Skeletal muscle satellite cell (primary cell): Measurements from ENCODE around the gene YDJC.
A peak's percentile ranks its signal among the peaks of the same experiment; 100 is the strongest.

Experiments
- H3K27me3 ChIP-seq: 2 replicates; pipeline ENCODE4 v1.7.0; 2013; ENCODE audit warnings: low read length; ENCODE audit not compliant: control insufficient read depth, insufficient read depth
- H3K36me3 ChIP-seq: 2 replicates; pipeline ENCODE4 v1.7.0; 2013; ENCODE audit warnings: mild to moderate bottlenecking, control low read depth, low read length; ENCODE audit not compliant: insufficient read depth
- H3K4me1 ChIP-seq: 2 replicates; pipeline ENCODE4 v1.7.0; 2013; ENCODE audit warnings: low read length; ENCODE audit not compliant: control insufficient read depth, insufficient read depth
- H3K4me2 ChIP-seq: 2 replicates; pipeline ENCODE4 v1.7.0; 2013; ENCODE audit warnings: mild to moderate bottlenecking, low read length
- H3K4me3 ChIP-seq: 2 replicates; pipeline ENCODE4 v1.7.0; 2013; ENCODE audit warnings: low read length
- H3K9ac ChIP-seq: 2 replicates; pipeline ENCODE4 v1.7.0; 2013; ENCODE audit warnings: mild to moderate bottlenecking, low read depth, low read length, moderate library complexity
- H3K9me3 ChIP-seq: replicated peaks from 2 replicates; pipeline ENCODE4 v1.7.0; 2013; ENCODE audit warnings: mild to moderate bottlenecking, control low read depth, low read length

Gene YDJC

DNA sequence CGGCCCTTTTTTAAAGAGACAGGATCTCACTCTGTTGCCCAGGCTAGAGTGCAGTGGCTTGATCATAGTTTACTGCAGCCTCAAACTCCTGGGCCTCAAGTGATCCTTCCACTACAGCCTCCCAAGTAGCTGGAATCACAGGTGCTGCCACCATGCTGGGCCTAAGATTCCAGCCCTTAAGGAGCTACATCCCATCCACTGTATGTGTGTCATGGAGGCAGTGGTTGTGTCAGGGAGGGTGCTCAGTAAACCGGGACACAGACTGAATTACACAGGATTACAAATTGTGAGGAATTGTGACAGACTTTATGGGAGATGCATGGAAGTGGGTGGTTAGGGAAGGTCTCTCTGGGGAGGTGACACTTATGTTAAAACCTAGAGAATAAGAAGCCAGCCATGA is 33.9 kb upstream of the YDJC start:
- Histone ChIP-seq H3K36me3 (no peaks in the 10 kb centered on the region), H3K9me3 (no peaks in the 10 kb centered on the region), H3K4me3 (no peak overlapping the region), H3K27me3 (no peaks in the 10 kb centered on the region), H3K4me2 (no peak overlapping the region), H3K9ac (no peak overlapping the region), H3K4me1 (peaks cover 3% of the 10 kb centered on the region)

DNA sequence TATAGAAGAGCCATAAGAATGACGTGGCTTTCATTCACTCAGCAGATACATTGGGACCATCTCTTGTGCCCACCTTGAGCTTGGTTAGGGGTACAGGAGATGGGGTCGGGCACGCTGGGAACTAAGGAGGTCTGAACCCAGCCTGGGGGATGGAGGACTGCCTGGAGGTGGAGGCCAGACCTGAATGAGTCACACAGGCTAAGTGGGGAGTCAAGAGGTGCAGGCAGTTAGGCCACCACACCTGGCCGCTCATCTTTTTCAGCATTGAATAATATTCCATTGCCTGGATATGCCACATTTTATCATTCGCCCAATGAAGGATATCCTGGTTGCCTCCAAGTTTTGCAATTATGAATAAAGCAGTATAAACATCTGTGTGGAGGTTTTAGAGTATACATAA is 32.2 kb upstream of the YDJC start:
- no peak overlapping the region for H3K4me3 ChIP-seq
- H3K4me2 ChIP-seq, result no peak overlapping the region
- H3K9ac ChIP-seq, result no peak overlapping the region
- no peaks in the 10 kb centered on the region for H3K9me3 ChIP-seq
- H3K4me1 ChIP-seq, result peaks cover 11% of the 10 kb centered on the region
- H3K36me3 ChIP-seq, result no peaks in the 10 kb centered on the region
- H3K27me3 ChIP-seq, result no peaks in the 10 kb centered on the region

DNA sequence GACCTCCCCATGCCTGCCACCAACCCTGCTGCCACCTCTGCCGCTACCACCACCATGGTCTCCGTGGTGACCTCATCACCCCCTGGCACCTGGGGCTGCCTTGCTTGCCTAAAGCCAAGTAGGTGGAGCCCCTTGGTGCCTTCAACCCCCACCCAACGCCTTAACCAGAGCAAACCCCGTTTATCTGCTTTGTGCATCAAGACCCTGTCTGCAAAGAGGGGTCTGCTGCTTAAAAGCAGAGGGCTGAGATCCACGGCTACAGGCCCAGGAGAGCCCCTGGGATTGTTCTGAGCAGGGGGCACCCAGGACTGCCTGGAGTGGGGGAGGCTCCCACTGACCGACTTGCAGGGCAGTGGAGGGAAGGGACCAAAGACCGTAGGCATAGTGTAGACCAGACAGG is 31.1 kb upstream of the YDJC start:
- H3K27me3 ChIP-seq, result no peaks in the 10 kb centered on the region
- no peak overlapping the region for H3K4me3 ChIP-seq
- no peaks in the 10 kb centered on the region for H3K9me3 ChIP-seq
- H3K4me2 ChIP-seq, result no peak overlapping the region
- no peaks in the 10 kb centered on the region for H3K36me3 ChIP-seq
- no peak overlapping the region for H3K9ac ChIP-seq
- peaks cover 11% of the 10 kb centered on the region for H3K4me1 ChIP-seq

DNA sequence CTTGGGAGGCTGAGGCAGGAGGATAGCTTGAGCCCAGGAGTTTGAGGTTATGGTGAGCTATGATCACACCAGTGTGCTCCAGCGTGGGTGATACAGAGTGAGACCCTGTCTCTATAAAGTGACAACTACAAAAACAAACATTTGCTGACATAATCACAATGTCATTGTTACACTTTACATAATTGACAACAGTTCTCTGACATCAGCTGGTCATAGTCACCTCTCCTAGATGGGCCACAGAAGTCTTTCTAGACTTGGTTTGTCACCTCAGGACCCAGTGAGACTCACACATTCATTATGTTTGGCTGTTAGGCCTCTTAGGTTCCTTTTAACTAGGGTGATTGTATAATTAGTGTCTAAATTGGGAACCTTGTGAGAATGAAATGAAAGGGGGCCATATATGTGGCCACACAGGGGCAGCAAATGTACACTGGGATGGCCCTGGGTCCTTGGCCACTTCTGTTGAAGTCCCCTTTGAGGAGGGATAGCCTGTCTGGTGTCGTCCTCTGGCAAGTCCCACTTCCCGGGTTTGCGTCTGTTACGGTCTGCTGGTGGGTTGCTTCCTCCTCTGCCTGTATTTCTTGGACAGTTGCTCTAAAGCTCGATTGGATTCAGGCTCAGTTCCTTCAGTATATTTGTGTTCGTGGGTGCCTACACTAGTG is 30.2 kb upstream of the YDJC start:
- Histone ChIP-seq H3K36me3 (no peaks in the 10 kb centered on the region), H3K9me3 (no peaks in the 10 kb centered on the region), H3K4me1 (peaks cover 8% of the 10 kb centered on the region), H3K4me3 (no peak overlapping the region), H3K27me3 (no peaks in the 10 kb centered on the region), H3K4me2 (no peak overlapping the region), H3K9ac (no peak overlapping the region)

DNA sequence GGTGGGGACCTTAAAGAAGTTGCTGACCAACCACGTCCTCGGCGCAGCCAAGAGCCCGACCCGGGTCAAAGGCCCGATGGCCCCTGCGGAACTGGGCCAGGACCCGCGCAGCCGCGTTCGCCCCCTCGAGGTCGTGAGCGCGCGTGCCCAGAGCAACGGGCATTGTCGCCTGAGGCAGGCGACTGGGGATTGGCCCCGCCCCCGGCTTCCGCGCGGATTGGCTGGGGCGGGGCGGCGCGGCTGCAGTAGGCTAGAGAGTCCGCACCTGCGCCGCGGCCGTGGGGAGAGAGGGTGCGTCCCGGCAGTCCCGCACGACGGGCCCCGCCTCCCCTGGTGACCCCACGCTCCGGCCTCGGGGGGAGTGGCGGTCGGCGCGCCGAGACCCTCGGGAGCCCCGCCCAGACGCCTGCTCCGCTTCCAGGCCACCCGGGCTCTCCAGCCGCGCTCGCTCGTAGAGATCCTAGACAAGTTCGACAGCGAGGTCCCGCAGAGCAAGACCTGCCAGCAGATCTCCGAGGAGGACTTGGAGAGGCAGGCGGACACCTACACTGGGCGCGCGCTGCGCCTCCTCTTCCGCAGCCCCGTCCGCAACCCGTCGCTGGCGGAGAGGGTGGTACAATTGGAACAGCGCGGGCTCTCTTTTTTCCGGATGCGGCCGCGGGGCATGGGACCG is 27.7 kb upstream of the YDJC start:
- H3K4me3 ChIP-seq, result peak overlapping the region; percentile 71
- peaks cover 6% of the 10 kb centered on the region for H3K36me3 ChIP-seq
- H3K9ac ChIP-seq, result no peak overlapping the region
- no peaks in the 10 kb centered on the region for H3K27me3 ChIP-seq
- H3K4me2 ChIP-seq, result peak overlapping the region; percentile 85
- no peaks in the 10 kb centered on the region for H3K9me3 ChIP-seq
- H3K4me1 ChIP-seq, result peaks cover 12% of the 10 kb centered on the region

DNA sequence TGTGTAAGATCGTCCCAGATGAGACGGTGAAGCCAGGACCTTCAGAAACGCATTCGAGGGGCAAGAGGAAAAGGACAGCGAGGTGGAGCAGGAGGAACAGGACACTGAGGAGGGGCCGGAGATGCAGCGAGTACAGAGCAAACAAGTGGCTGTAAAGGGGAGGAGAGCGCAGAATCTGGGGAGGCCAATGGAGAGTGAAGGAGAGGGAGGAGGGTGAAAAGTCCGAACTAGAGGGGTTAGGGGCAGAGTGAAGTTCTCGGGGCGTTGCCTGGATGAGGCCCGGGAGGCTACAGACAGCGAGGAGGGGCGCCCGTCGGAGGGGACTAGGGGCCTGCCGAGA is 27.2 kb upstream of the YDJC start:
- Histone ChIP-seq H3K4me2 (peak overlapping the region; percentile 85), H3K27me3 (no peaks in the 10 kb centered on the region), H3K9ac (no peak overlapping the region), H3K4me3 (peak overlapping the region; percentile 71), H3K9me3 (no peaks in the 10 kb centered on the region), H3K4me1 (peaks cover 12% of the 10 kb centered on the region), H3K36me3 (peaks cover 6% of the 10 kb centered on the region)

DNA sequence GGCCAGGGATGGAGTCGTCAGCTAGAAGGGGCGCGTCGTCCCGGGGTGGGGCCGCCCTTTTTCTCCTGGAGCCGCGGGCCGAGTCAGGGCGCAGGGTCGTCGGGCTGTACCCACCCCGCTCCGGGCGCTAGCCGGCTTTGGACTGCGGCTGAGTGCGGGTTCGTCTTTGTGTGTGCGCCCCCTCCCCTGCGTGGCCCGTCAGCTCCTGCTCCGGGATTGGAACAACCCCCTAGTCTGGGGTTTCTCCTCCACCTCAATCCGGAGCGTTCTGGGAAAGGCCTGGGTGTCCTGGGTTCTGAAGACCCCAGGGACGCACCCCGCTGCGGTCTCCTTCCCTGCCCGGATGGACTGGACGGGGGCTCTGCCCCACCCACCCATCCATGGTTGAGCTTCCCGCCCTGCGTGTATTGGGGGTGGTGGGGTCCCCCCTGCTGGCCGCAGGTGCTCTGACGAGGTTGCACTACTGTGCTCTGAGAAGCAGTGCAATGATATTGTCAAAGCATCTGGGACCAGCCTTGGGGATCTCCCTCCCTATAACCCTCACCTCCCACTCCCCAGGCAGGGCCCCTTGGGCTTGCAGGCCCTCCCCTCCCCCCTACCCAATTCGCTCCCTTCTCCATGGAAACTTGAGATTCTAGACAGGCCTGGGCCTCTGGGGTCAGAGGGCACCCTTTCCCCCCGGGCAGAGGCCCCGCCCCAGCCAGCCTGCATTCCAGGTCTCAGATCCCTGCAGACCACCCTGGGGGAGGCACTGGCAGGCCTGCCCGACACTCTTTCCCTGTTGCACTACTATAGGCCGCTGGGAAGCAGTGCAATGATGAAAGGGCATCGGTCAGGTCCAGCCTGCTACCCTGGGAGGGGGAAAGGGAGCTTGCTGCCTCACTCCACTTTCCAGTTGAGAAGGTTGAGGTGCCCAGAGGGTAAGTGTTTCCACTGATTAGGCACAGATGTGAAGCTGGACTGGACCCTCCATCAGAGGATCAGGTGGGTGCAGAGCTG is 23.0 kb upstream of the YDJC start:
- Histone ChIP-seq H3K4me2 (peak overlapping the region; percentile 96), H3K9ac (peak overlapping the region; percentile 82), H3K9me3 (no peaks in the 10 kb centered on the region), H3K4me3 (peak overlapping the region; percentile 95), H3K36me3 (peaks cover 8% of the 10 kb centered on the region), H3K4me1 (peaks cover 21% of the 10 kb centered on the region), H3K27me3 (no peaks in the 10 kb centered on the region)

DNA sequence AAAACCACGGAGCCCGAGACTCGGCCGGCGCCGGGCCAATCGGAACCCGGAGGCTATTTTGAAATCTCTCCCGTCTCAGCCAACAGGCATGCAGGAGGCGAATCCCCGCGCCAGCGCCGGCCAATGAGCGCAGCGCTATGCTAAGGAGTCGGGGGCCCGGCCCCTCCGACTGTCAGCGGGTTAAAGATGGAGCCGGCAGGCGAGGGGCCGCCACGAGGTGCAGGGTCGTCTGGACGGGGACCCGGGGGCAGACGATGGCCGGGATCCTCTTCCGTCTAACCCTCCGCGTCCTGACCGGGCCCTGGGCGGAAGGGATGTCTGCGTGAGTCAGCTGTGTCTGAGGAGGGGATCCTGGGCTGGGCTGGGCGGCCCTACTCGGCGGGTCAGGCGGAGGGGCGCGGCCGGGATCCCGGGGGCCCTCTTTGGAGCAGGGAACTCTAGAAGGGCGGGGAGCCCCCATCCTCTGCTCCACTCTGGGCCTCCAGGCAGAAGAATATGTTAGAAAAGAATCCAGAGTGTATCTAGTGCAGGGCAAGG is 22.3 kb upstream of the YDJC start:
- Histone ChIP-seq H3K4me1 (peaks cover 15% of the 10 kb centered on the region), H3K9ac (peak overlapping the region; percentile 82), H3K4me3 (peak overlapping the region; percentile 95), H3K9me3 (no peaks in the 10 kb centered on the region), H3K27me3 (no peaks in the 10 kb centered on the region), H3K4me2 (peak overlapping the region; percentile 96), H3K36me3 (peaks cover 11% of the 10 kb centered on the region)

DNA sequence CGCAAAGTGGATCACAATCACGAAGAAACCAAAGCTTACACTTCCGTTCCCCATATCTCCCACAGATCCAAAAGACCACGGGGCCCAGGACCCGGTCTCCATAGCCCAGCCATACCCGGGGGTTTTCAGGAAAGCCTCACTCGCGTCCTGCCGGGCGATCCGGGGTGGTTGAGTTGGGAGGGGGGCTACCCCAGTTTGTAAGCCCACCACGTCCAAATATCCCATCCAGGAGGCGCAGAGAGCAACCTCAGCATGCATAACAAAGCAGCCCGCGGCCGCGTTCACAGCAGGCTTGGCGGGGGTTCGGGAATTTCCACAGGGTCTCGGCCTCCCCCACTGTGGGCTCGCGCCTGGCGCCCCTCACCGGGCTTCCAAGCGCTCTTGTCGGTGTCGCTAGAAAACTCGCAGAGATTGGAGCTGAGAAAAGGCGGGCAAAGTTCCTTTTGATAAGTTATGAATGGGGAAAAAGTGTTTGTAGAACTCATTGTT is 21.7 kb upstream of the YDJC start:
- Histone ChIP-seq H3K4me2 (peak overlapping the region; percentile 96), H3K4me1 (peaks cover 13% of the 10 kb centered on the region), H3K9me3 (no peaks in the 10 kb centered on the region), H3K36me3 (peaks cover 13% of the 10 kb centered on the region), H3K4me3 (peak overlapping the region; percentile 95), H3K27me3 (no peaks in the 10 kb centered on the region), H3K9ac (peak overlapping the region; percentile 82)

DNA sequence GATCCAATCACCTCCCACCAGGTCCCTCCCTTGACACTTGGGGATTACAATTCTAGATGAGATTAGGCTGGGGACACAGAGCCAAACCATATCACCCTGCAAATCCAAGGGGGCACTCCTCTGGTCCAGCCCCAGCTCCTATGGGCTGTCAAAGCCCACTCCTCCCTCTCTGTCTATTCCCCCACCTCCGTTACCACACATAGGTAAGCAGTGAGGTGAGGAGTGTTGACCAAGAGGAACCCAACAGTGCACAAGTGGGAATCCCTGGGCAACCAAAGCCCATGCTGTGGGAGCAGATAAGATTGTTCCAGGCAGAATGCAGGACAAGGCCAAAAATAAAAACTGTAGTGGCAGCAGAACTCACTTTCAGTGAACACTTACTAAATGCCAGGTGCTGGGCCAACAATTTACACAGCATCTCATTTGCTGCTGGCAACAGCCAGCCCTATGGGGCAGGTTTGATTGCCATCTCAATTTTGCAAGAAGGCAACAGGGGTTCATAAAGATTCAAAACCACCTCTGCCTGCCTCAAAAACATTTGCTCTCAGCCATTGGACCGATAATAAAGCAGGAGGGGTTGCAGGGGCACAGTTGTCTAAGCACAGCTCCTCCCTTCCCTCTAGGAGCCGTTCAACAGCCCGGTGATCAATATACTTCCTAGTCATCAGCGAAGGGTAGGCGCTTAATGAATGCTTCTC is 21.1 kb upstream of the YDJC start:
- Histone ChIP-seq H3K27me3 (no peaks in the 10 kb centered on the region), H3K9me3 (no peaks in the 10 kb centered on the region), H3K4me2 (peak overlapping the region; percentile 96), H3K4me3 (peak overlapping the region; percentile 95), H3K4me1 (peaks cover 13% of the 10 kb centered on the region), H3K9ac (peak overlapping the region; percentile 82), H3K36me3 (peaks cover 13% of the 10 kb centered on the region)

DNA sequence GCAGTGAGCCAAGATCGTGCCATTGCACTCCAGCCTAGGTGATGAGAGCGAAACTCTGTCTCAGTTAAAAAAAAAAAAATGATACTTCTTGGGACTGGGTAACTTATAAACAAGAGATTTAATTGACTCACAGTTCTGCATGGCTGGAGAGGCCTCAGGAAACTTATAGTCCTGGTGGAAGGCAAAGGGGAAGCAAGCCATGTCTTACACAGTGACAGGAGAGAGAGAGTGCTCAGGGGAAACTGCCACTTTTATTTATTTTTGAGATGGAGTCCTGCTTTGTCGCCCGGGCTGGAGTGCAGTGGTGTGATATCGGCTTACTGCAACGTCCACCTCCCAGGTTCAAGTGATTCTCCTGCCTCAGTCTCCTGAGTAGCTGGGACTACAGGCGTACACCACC is 20.5 kb upstream of the YDJC start:
- H3K4me2 ChIP-seq, result no peak overlapping the region
- H3K27me3 ChIP-seq, result no peaks in the 10 kb centered on the region
- H3K9ac ChIP-seq, result no peak overlapping the region
- peaks cover 13% of the 10 kb centered on the region for H3K4me1 ChIP-seq
- H3K36me3 ChIP-seq, result peaks cover 13% of the 10 kb centered on the region
- H3K4me3 ChIP-seq, result no peak overlapping the region
- H3K9me3 ChIP-seq, result no peaks in the 10 kb centered on the region
